Left lung (tissue), 10 donors: ENCODE results near the gene FBXW7. TPM values are rescaled to one million over a fixed set of nuclear protein-coding genes. Genes with fewer than 3 reads are reported as not detected.

Experiments used
- ATAC-seq: fragments of 200-7000 bp; cut with Tn5 transposase; one replicate; pipeline ENCODE4 v1.9.1; 2020; ENCODE audit warnings: moderate library complexity
- DNase-seq, 4 donors: peaks; one replicate each; pipeline ENCODE4 v3.0.0-alpha.2; 2013 to 2020
- H3K27ac ChIP-seq, 2 donors: fragments of 200-600 bp; sonication (generic) in 1 of 2; one replicate each; pipeline versions ENCODE4 v1.5.0 to v1.8.0; 2020 to 2021
- H3K27me3 ChIP-seq, 2 donors: fragments of 200-600 bp; sonication (generic) in 1 of 2; one replicate each; pipeline versions ENCODE4 v1.5.0 to v1.8.0; 2020 to 2021
- H3K36me3 ChIP-seq, 2 donors: fragments of 200-600 bp; sonication (generic) in 1 of 2; one replicate each; pipeline versions ENCODE4 v1.5.0 to v1.8.0; 2020 to 2021
- H3K4me1 ChIP-seq, 2 donors: fragments of 200-600 bp; one replicate each; pipeline ENCODE4 v1.8.0; 2021
- H3K4me3 ChIP-seq, 2 donors: fragments of 200-600 bp; sonication (generic) in 1 of 2; one replicate each; pipeline versions ENCODE4 v1.5.0 to v1.8.0; 2020 to 2021; ENCODE audit warnings: mild to moderate bottlenecking in 1 of 2
- H3K9me3 ChIP-seq, 2 donors: fragments of 200-600 bp; sonication (generic) in 1 of 2; one replicate each; pipeline versions ENCODE4 v1.5.0 to v1.8.0; 2020 to 2021
- intact Hi-C, 2 donors: fragments of 100-400 bp; cut with DNase I; formaldehyde crosslinking; loops; one replicate each; pipeline versions ENCODE4 v1.11.2 to v1.14.2; 2022
- polyA plus RNA-seq, 6 donors: library from polyadenylated mRNA; unstranded; fragments of 120-200 nt; gene quantifications; one replicate each; pipeline ENCODE4 v1.2.1, GENCODE V29; 2013; ENCODE audit not compliant: insufficient read length in 6 of 6
- total RNA-seq, 2 donors: library from RNA; stranded (reverse); fragmentation: NEBNext Ultra II Directional; extraction: Animal tissue kit (Norgen Biotek cat#: 25700); gene quantifications; one replicate each; pipeline ENCODE4 v1.2.1, GENCODE V29; 2021
- TF ChIP-seq, protein P1 (sequence below), 2 donors: fragments of 200-600 bp; sonication (generic) in 1 of 2; IDR thresholded peaks; one replicate each; pipeline versions ENCODE4 v1.5.0 to v1.8.0; 2021; ENCODE audit warnings: antibody characterized with exemption in 2 of 2
- donor health status: DM: no; HTN: yes; CAD: no.
- donor health status: DM: no; HTN: no; CAD: no.

FBXW7 gene
- total and polyA plus RNA-seq, 8 donors, result 29.0 to 39.7 (median 34.7) TPM

DNA sequence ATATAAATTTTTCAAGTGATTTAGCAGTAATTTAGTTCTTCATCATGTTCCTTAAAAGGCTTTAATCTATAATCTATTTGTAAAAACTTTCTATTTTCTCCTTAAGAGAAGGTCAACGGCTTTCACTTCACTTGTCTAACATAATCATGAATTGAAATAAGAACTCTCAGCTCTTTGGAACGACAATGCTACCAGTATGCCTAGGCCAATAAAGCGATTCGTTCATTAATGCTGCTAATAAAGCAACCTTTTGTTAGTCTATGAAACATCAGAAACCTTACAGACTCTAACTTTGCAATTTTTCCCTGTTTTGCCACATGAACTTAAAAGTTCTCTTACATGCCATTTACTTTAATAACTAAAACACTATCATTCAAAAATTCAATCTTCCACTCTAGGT is 47.6 kb downstream of the FBXW7 start:
- no peaks in the 10 kb centered on the region for H3K36me3 ChIP-seq
- H3K9me3 ChIP-seq, result no peaks in the 10 kb centered on the region
- no peaks in the 10 kb centered on the region for H3K27me3 ChIP-seq
- intact Hi-C loops, result no loop called here
- DNase-seq (no peak), ATAC-seq (no peak)
- no peak overlapping the region for H3K27ac ChIP-seq
- H3K4me1 ChIP-seq, result peaks cover 9 to 32% of the 10 kb centered on the region in 2 donors
- TF ChIP-seq, protein P1, sequence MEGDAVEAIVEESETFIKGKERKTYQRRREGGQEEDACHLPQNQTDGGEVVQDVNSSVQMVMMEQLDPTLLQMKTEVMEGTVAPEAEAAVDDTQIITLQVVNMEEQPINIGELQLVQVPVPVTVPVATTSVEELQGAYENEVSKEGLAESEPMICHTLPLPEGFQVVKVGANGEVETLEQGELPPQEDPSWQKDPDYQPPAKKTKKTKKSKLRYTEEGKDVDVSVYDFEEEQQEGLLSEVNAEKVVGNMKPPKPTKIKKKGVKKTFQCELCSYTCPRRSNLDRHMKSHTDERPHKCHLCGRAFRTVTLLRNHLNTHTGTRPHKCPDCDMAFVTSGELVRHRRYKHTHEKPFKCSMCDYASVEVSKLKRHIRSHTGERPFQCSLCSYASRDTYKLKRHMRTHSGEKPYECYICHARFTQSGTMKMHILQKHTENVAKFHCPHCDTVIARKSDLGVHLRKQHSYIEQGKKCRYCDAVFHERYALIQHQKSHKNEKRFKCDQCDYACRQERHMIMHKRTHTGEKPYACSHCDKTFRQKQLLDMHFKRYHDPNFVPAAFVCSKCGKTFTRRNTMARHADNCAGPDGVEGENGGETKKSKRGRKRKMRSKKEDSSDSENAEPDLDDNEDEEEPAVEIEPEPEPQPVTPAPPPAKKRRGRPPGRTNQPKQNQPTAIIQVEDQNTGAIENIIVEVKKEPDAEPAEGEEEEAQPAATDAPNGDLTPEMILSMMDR (IDR thresholded peaks at IDR 0.05), result no peak
- H3K4me3 ChIP-seq, result no peak overlapping the region

GRCh38 chr4:152486429-152487389 is 49.2 kb downstream of the FBXW7 start:
- H3K27ac ChIP-seq, result no peak overlapping the region
- TF ChIP-seq, protein P1 (IDR thresholded peaks at IDR 0.05), result no peak
- DNase-seq, result no peak

GRCh38 chr4:152485726-152486276 is 50.1 kb downstream of the FBXW7 start:
- H3K27ac ChIP-seq, result no peak overlapping the region
- TF ChIP-seq, protein P1 (IDR thresholded peaks at IDR 0.05), result no peak
- intact Hi-C loops, result no loop called here
- H3K4me3 ChIP-seq, result no peak overlapping the region
- H3K4me1 ChIP-seq, result peaks cover 9 to 20% of the 10 kb centered on the region in 2 donors
- no peaks in the 10 kb centered on the region for H3K27me3 ChIP-seq
- ATAC-seq, result peak; percentile 87
- no peaks in the 10 kb centered on the region for H3K36me3 ChIP-seq
- H3K9me3 ChIP-seq, result no peaks in the 10 kb centered on the region
- DNase-seq, result peak in 1 of 4 donors; percentile 25

More at GRCh38 chr4:152486429-152487389, 49.2 kb downstream of the FBXW7 start:
- Histone ChIP-seq H3K4me1 (peaks cover 9 to 28% of the 10 kb centered on the region in 2 donors), H3K4me3 (no peak overlapping the region), H3K9me3 (no peaks in the 10 kb centered on the region), H3K36me3 (no peaks in the 10 kb centered on the region), H3K27me3 (no peaks in the 10 kb centered on the region)
- no peak for ATAC-seq
- intact Hi-C loops, result no loop called here

GRCh38 chr4:152482211-152482610 is 53.7 kb downstream of the FBXW7 start:
- DNase-seq (no peak), ATAC-seq (no peak)
- intact Hi-C loops, result no loop called here
- H3K27me3 ChIP-seq, result no peaks in the 10 kb centered on the region
- no peak overlapping the region for H3K4me3 ChIP-seq
- H3K4me1 ChIP-seq, result peaks cover 9 to 30% of the 10 kb centered on the region in 2 donors
- H3K36me3 ChIP-seq, result no peaks in the 10 kb centered on the region
- no peak overlapping the region for H3K27ac ChIP-seq
- TF ChIP-seq, protein P1 (IDR thresholded peaks at IDR 0.05), result no peak
- H3K9me3 ChIP-seq, result no peaks in the 10 kb centered on the region

DNA sequence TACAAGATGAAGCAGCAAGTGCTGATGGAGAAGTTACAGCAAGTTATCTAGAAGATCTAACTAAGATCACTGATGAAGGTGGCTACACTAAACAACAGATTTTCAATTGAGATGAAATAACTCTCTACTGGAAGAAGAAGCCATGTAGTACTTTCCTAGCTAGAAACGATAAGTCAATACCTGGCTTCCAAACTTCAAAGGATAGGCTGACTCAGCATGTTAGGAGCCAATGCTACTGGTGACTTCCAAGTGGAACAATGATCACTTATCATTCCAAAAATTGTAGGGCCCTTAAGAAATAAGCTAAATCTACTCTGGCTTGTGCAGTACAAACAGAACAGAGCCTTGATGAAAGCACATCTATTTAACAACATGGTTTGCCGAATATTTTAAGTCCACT is 55.0 kb downstream of the FBXW7 start:
- intact Hi-C loops, result no loop called here

More for the DNA sequence above, 55.0 kb downstream of the FBXW7 start:
- H3K4me3 ChIP-seq, result no peak overlapping the region
- no peaks in the 10 kb centered on the region for H3K36me3 ChIP-seq
- TF ChIP-seq, protein P1 (IDR thresholded peaks at IDR 0.05), result no peak
- peaks cover 4 to 27% of the 10 kb centered on the region in 2 donors for H3K4me1 ChIP-seq
- ATAC-seq, result peak; percentile 45
- DNase-seq, result no peak
- no peaks in the 10 kb centered on the region for H3K27me3 ChIP-seq
- no peaks in the 10 kb centered on the region for H3K9me3 ChIP-seq
- no peak overlapping the region for H3K27ac ChIP-seq
